GM18861 (cell line): Measurements from ENCODE around the gene CHST3.
"Not testable (repeated sequence)": the region's sequence is repeated elsewhere in the genome, so short reads cannot be mapped to it uniquely, and the experiment has no call there.

Source experiments
- ATAC-seq: cut with Tn5 transposase; IDR thresholded peaks from one replicate; pipeline ENCODE4 v1.9.1; 2021; ENCODE audit not compliant: unreplicated experiment

CHST3 gene

DNA sequence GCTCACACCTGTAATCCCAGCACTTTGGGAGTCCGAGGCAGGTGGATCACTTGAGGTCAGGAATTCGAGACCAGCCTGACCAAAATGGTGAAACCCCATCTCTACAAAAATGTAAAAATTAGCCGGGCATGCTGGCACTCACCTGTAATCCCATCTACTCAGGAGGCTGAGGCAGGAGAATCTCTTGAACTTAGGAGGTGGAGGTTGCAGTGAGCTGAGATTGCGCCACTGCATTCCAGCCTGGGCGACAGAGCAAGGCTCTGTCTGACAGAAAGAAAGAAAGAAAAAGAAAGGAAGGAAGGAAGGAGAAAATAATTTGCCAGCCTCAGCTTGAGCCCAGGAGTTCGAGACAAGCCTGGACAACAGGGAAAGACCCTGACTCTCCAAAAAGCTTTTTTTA, 24.7 kb downstream of the CHST3 start:
- not testable (repeated sequence) for ATAC-seq

GRCh38 chr10:71989661-71990454, 25.7 kb downstream of the CHST3 start:
- no peak for ATAC-seq

DNA sequence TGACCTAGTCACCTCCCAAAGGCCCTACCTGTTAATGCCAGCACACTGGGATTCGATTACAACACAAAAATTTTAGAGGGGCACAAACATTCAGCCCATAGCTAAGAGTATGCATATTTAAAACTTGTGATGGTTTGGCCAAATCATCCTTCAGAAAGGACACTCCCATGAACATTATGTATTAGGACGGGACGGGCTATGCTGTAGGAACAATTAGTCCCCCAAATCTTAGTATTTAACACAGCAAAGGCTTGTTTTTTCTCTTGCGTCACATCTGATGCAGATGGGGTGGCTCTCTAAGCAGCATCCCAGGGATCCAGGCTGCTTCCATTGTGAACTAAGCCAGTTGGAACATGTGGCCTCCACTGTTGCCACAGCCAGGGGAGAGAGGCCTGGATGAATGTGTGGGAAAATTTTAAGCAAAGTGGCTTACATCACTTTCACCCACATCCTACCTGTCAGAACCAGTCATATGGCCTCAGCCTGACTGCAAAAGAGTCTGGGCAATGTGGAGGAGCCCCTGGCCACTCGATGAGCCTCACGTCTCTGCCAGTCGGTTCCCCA, 26.6 kb downstream of the CHST3 start:
- no peak for ATAC-seq

DNA sequence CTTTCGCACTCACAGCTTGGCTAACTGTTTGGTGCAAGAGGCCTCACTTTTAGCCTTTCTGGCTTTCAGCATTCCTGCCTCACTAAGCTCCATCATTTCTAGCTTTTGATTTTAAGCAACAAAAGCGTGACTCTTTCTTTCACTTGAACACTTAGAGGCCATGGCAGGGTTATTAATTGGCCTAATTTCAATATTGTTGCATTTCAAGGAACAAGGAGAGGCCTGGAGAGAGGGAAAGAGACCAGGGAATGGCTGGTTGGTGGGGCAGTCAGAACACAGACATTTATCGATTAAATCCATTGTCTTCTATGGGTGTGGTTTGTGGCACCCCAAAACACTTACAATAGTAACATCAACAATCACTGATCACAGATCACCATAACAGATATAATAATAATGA, 31.3 kb downstream of the CHST3 start:
- ATAC-seq = no peak

DNA sequence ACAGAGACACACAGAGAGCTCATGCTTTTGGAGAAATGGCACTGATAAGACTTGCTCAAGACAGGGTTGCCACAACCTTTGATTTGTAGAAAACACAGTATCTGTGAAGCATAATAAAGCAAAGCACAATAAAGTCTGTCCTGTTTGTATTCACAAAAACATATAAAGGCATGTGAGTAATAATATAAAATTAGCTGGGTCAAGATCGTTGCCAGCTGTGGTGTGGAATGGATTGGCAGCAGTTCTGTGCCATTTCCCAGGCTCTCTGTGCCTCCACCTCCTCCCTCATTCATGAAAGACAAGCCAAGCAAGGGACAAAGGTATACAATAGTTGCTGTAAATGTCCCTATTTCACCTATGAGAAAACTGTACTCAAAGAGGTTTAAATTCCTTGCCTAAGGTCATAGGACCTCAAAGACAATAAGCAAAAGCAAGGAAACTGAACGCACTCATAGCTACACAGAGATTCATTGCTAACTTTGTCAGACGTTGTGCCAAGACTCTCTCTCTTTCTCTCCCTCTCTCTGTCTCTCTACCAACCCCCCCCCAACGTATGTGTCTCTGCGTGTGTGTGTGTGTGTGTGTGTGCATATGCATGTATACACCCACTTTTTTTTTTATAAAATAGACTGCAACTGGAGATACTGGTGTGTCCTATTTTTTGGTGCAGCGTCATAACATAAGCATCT, 31.8 kb downstream of the CHST3 start:
- ATAC-seq = no peak

DNA sequence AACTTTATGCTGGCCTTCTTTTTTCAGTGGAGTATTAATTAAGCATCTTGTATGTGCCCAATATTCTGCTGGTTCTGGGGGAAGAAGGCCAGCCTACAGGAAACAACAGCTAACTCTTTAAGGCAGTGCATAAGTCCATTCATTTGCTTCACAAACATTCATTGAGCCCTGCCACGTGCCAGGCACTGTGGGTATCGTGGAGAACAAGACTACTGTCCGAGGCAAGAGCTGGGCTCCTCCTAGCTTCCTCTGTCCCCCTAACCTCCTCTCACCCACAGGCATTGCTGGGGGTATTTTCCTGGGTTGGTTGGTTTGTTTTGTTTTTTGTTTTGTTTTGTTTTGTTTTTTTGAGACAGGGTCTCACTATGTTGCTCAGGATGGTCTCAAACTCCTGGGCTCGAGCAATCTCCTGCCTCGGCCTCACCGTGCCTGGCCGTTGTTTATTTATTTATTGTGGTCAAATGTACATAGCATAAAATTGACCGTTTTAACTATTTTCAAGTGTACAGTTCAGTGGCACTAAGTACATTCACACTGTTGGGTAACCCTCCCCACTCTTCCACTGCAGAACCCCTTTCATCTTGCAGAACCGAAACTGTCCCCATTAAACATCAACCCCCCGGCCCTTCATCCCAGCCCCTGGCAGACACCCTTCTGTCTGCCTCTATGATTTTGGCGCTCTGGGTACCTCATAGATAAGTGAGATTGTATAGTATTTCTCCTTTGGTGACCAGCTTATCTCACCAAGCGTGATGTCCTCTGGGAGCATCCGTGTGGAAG, 32.6 kb downstream of the CHST3 start:
- ATAC-seq = no peak

GRCh38 chr10:71998119-71998839, 34.1 kb downstream of the CHST3 start:
- ATAC-seq = no peak

GRCh38 chr10:71998840-71999194, 34.6 kb downstream of the CHST3 start:
- no peak for ATAC-seq

DNA sequence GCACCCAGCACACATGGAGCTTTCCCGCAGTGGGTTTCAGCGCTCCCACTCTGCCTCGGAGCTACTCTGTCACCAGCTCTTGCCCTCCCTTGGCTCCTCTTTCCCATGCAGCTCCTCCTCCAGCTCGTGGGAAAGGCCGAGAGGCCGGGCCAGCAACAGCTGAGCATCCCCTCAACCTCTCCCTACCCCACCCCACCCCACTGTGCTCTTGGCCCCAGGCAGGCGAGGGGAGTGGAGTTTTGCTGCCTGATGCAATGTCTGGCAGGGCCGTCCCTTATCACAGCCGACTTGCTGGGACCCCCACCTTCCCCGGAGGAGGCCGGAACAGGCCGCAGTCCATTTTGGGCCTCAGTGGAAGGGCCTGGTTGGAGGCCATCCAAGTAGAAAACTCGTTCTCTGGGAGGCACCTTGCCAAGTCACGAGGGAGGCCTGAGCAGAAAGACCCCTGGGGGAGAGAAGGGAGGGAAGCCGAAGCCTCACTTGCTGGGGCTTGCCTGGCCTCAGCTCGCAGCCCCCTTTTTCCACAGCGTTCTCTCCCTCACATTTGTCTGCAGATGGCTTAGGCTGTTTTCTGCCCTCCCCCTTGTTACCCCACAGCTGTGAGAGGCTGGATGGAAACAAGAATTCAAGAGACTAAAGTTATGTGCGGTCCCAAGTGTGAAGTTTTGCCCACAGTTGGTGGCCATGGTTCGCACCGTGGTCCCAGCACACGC, 35.3 kb downstream of the CHST3 start:
- no peak for ATAC-seq

DNA sequence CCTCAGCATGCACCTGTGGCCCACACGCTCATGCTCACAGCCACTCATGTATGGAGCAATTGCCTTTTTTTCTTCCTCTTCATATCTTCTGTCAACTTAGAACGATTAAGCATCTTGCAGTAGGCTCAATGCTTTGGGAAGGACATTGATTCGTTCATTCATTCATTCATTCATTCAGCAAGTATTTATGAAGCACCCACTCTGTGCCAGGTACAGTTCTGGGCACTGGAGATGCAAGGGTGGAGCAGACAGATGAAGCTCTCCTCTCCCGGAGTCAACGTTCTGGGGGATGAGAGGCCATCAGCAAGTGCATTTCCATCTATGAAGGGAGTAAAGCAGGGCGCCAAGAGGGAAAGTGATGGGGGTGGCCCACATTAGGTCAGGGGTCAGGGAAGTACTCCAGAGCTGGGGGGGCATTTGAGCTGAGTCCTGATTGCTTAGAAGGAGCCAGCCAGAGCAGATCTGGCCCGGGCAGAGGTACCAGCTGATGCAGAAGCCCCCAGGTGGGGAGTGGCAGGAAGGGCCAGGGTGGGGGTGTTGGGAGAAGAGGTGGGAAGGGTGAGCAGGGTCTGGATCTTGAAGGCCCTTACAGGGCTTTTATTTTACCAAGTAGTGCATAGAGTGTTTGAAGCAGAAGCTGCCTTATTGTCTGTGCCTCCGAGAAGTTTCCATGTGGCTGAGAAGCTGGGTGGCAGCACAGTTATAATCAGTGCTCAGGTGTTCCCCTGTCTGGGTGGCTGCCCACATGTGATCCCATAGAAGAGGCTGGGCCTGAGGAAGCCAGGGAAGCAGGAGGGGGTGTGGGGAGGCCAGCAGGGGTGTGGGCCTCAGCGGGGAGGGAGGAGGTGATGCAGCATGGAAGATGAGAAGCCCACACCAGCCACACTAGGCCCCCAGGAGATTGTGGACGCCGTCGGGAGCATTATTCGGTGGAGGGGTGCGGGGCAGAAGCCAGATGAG, 36.2 kb downstream of the CHST3 start:
- no peak for ATAC-seq

DNA sequence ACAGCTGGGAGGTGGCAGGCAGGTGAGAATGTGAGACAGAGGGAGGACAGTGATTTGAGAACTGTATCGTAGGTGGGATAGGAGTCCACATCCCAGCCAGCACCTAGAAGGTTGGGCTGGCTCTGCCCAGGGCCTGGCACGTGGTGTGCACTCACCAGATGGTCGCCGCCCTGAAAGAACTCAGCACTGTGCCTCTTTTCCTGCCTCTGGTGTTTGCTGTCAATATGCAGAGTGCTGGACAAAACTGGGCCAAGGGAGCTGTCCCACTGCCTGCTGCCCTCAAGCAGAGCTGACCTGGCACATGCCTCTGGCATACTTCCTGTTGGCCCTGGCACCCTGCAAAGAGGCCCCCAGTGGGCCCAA, 36.8 kb downstream of the CHST3 start:
- ATAC-seq = no peak

DNA sequence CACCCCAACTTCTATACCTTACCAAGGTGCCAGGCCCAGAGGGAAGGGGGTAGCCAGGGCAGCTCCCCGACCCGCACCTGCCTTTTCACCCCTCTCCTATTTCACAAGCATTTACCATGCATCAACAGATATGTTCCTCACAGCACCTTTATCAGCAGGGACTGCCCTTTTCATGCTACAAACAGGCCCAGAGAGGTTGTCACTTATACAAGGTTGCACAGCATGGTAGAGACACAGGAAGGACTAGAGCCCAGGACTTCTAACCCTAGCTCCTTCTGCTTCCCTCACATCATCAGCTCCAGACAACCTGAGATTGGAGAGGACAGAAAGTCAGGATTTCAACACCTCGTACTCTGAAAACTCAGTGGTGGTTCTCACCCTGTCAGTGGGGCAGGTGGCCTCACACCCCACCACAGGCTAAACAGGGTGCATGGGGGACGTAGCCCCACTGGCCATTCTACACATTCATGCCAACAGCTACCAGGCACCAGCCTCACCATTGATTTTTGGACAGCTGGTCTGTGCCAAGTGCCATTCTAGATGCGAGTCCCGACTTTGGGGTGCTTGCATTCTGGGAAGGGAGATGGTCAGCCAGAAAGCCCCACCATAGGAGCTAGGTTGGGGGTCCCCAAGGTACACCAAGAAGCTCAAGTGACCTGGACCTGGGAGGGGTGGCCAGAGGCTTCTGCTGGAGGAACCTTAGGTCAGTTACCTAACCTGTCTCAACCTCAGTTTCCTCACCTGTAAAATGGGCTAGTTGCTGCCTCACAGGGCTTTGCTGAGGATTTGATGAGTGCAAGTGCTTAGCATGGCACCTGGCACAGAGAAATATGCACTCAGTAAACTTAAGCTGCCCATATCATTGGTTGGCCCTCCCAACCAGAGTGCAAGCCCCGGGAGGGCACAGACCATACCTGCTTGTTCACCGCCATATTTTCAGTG, 38.4 kb downstream of the CHST3 start:
- no peak for ATAC-seq

GRCh38 chr10:72006026-72006425, 41.8 kb downstream of the CHST3 start:
- ATAC-seq = no peak

GRCh38 chr10:72007246-72007892, 43.2 kb downstream of the CHST3 start:
- no peak for ATAC-seq

DNA sequence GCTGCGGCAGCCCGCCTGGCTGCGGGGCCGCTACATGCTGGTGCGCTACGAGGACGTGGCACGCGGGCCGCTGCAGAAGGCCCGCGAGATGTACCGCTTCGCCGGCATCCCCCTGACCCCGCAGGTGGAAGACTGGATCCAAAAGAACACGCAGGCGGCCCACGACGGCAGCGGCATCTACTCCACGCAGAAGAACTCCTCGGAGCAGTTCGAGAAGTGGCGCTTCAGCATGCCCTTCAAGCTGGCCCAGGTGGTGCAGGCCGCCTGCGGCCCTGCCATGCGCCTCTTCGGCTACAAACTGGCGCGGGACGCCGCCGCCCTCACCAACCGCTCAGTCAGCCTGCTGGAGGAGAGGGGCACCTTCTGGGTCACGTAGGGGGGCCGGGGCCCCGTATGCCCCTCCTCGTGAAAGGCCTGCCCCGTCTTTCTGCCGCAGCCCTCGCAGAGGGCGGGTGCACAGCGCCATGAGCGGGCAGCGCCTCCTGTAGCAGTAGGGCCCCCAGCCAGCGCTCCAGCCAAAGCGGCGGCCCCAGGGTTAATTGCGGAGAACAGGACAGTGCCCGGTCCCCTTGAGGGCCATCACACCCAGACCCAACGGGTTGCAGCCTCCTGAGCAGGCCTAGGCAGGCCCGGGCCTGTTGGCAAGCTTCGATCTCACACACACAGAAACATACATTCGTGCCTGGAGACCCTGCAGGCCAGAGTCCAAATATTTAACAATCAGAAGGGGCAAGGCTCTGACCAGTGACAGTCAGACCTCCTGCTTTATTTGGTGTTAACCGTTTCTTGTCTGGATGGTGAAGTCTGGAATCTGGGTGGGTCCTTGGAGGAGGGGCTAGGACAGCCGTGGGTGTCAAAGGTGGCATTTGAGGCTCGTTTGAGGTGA, 44.1 kb downstream of the CHST3 start:
- ATAC-seq = no peak

DNA sequence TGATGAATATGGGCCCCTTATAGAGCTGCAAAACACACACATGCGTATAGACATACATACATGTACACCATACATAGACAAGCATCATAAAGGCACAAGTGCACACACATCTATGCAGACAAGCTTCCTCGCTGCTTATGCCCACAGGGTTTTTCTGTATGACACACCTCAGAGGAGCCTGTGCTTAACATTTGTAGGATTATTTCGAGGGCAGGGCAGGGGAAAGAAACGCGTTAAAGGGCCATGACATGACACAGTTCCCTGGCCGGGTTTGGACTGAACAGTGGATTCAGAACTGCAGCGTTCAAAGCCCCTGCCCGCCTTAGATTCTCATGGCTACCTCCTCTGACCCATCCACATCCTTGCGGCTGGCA, 44.8 kb downstream of the CHST3 start:
- ATAC-seq = no peak
